ENCODE data around the gene MX1. TPM values are rescaled to one million over a fixed set of nuclear protein-coding genes. Genes with fewer than 3 reads are reported as not detected.

MX1 gene
- total and polyA plus RNA-seq, 2 donors (not counting 1 experiment from before 2014, with no cell fraction given) = 10.3 to 17.5 TPM

- Histone ChIP-seq H4K20me1 (ENCODE audit: control insufficient read depth, extremely low read depth, insufficient read depth, low read length) (no peaks in the 10 kb centered on the region), H3K4me1 (ENCODE audit: control insufficient read depth, extremely low read depth, insufficient read depth, low read length) (no peaks in the 10 kb centered on the region), H3K27ac (ENCODE audit: insufficient read depth, low read length) (no peak overlapping the region), H3K9ac (ENCODE audit: insufficient read depth, low read length) (no peak overlapping the region), H2AFZ (ENCODE audit: low read length) (no peak overlapping the region), H3K36me3 (ENCODE audit: control insufficient read depth, insufficient read depth, low read length) (no peaks in the 10 kb centered on the region), H3K79me2 (ENCODE audit: control insufficient read depth, insufficient read depth, low read length) (no peaks in the 10 kb centered on the region), H3K4me2 (ENCODE audit: extremely low read depth, insufficient read depth, low read length) (no peak overlapping the region), H3K9me3 (ENCODE audit: control insufficient read depth, insufficient read depth, low read depth, low read length) (no peaks in the 10 kb centered on the region), H3K27me3 (ENCODE audit: control insufficient read depth, insufficient read depth, low read length) (no peaks in the 10 kb centered on the region), H3K4me3 (replicated peaks in 1 of 4; ENCODE audit: control extremely low read depth in 1 of 4, insufficient read depth in 1 of 4, low read depth in 3 of 4, low read length in 4 of 4) (no peak overlapping the region)
- peak; percentile 60 to 74 for DNase-seq (ENCODE audit: low read depth in 2 of 2)
- no peak for TF ChIP-seq EZH2 (IDR thresholded peaks at IDR 0.05; ENCODE audit: low read length, missing control alignments)
- TF ChIP-seq CTCF (conservative IDR thresholded peaks at IDR 0.05 in 1 of 2, IDR thresholded peaks at IDR 0.05 in 1 of 2; ENCODE audit: low read depth in 1 of 2, low read length in 2 of 2) = peak; percentile 92 to 93
These were observed 34.8 kb downstream of the MX1 start for GRCh38 chr21:41460578-41461527.

- no peaks in the 10 kb centered on the region for H3K79me2 ChIP-seq (ENCODE audit: control insufficient read depth, insufficient read depth, low read length)
- no peak overlapping the region for H3K4me2 ChIP-seq (ENCODE audit: extremely low read depth, insufficient read depth, low read length)
- no peak overlapping the region for H2AFZ ChIP-seq (ENCODE audit: low read length)
- no peak overlapping the region for H3K4me3 ChIP-seq (replicated peaks in 1 of 4; ENCODE audit: control extremely low read depth in 1 of 4, insufficient read depth in 1 of 4, low read depth in 3 of 4, low read length in 4 of 4)
- H3K9me3 ChIP-seq (ENCODE audit: control insufficient read depth, insufficient read depth, low read depth, low read length) = no peaks in the 10 kb centered on the region
- no peaks in the 10 kb centered on the region for H4K20me1 ChIP-seq (ENCODE audit: control insufficient read depth, extremely low read depth, insufficient read depth, low read length)
- TF ChIP-seq CTCF (conservative IDR thresholded peaks at IDR 0.05 in 1 of 2, IDR thresholded peaks at IDR 0.05 in 1 of 2; ENCODE audit: low read depth in 1 of 2, low read length in 2 of 2) = no peak
- no peaks in the 10 kb centered on the region for H3K27me3 ChIP-seq (ENCODE audit: control insufficient read depth, insufficient read depth, low read length)
- H3K27ac ChIP-seq (ENCODE audit: insufficient read depth, low read length) = no peak overlapping the region
- H3K4me1 ChIP-seq (ENCODE audit: control insufficient read depth, extremely low read depth, insufficient read depth, low read length) = peaks cover 3% of the 10 kb centered on the region
- no peak for DNase-seq (ENCODE audit: low read depth in 2 of 2)
- no peaks in the 10 kb centered on the region for H3K36me3 ChIP-seq (ENCODE audit: control insufficient read depth, insufficient read depth, low read length)
- H3K9ac ChIP-seq (ENCODE audit: insufficient read depth, low read length) = no peak overlapping the region
These were observed 39.2 kb downstream of the MX1 start for GRCh38 chr21:41465176-41465781.

GRCh38 chr21:41466024-41466820 lies 40.2 kb downstream of the MX1 start:
- H3K4me3 ChIP-seq (replicated peaks in 1 of 4; ENCODE audit: control extremely low read depth in 1 of 4, insufficient read depth in 1 of 4, low read depth in 3 of 4, low read length in 4 of 4) = no peak overlapping the region
- H2AFZ ChIP-seq (ENCODE audit: low read length) = no peak overlapping the region
- no peaks in the 10 kb centered on the region for H4K20me1 ChIP-seq (ENCODE audit: control insufficient read depth, extremely low read depth, insufficient read depth, low read length)
- H3K79me2 ChIP-seq (ENCODE audit: control insufficient read depth, insufficient read depth, low read length) = no peaks in the 10 kb centered on the region
- no peak overlapping the region for H3K9ac ChIP-seq (ENCODE audit: insufficient read depth, low read length)
- H3K9me3 ChIP-seq (ENCODE audit: control insufficient read depth, insufficient read depth, low read depth, low read length) = no peaks in the 10 kb centered on the region
- H3K27me3 ChIP-seq (ENCODE audit: control insufficient read depth, insufficient read depth, low read length) = no peaks in the 10 kb centered on the region
- H3K27ac ChIP-seq (ENCODE audit: insufficient read depth, low read length) = no peak overlapping the region
- no peaks in the 10 kb centered on the region for H3K36me3 ChIP-seq (ENCODE audit: control insufficient read depth, insufficient read depth, low read length)
- TF ChIP-seq EZH2 (IDR thresholded peaks at IDR 0.05; ENCODE audit: low read length, missing control alignments) = no peak
- no peak for TF ChIP-seq CTCF (conservative IDR thresholded peaks at IDR 0.05 in 1 of 2, IDR thresholded peaks at IDR 0.05 in 1 of 2; ENCODE audit: low read depth in 1 of 2, low read length in 2 of 2)
- DNase-seq (ENCODE audit: low read depth in 2 of 2) = peak in 1 of 2 donors; percentile 55
- H3K4me1 ChIP-seq (ENCODE audit: control insufficient read depth, extremely low read depth, insufficient read depth, low read length) = peaks cover 3% of the 10 kb centered on the region
- H3K4me2 ChIP-seq (ENCODE audit: extremely low read depth, insufficient read depth, low read length) = no peak overlapping the region
